K562 (cell line): Measurements from ENCODE around the gene UPF2. TPM values are rescaled to one million over a fixed set of nuclear protein-coding genes. Genes with fewer than 3 reads are reported as not detected.

Experiments
- CXXC5 ChIP-seq: fragments of 250-450 bp; sonication (Bioruptor Pico); IDR thresholded peaks from 2 replicates; pipeline ENCODE4 v1.8.0; 2022; ENCODE audit warnings: inconsistent platforms, mild to moderate bottlenecking, moderate library complexity
- ESRRA ChIP-seq: fragments of 450-650 bp; IDR thresholded peaks from 2 replicates; pipeline ENCODE4 v1.6.1; 2014; ENCODE audit warnings: low read depth, mild to moderate bottlenecking, moderate library complexity, borderline replicate concordance
- FOXA1 ChIP-seq: fragments of 450-650 bp; IDR thresholded peaks from 2 replicates; pipeline ENCODE4 v1.6.1; 2016; ENCODE audit warnings: mild to moderate bottlenecking, borderline replicate concordance
- FOXK2 ChIP-seq, 2 experiments: fragments of 450-650 bp; IDR thresholded peaks in 1 of 2; conservative IDR thresholded peaks in 1 of 2; 2 replicates each; pipeline ENCODE4 v1.6.1; 2016; ENCODE audit warnings: low read depth in 2 of 2, mild to moderate bottlenecking in 1 of 2
- FUS ChIP-seq: fragments of 200-400 bp; formaldehyde crosslinking; optimal IDR thresholded peaks from 2 replicates; pipeline ENCODE3; 2017; ENCODE audit warnings: low read depth, low read length
- GATAD2B ChIP-seq: fragments of 450-650 bp; IDR thresholded peaks from 2 replicates; pipeline ENCODE4 v1.6.1; 2017; ENCODE audit warnings: mild to moderate bottlenecking, borderline replicate concordance
- KLF6 ChIP-seq: fragments of 250-450 bp; sonication (Bioruptor Pico); IDR thresholded peaks from 2 replicates; pipeline ENCODE4 v1.4.0; 2020; ENCODE audit warnings: mild to moderate bottlenecking, moderate library complexity, borderline replicate concordance
- MAFF ChIP-seq: IDR thresholded peaks from 2 replicates; pipeline ENCODE4 v1.6.1; 2012; ENCODE audit warnings: low read length, improper control_type of control experiment
- NFE2 ChIP-seq: IDR thresholded peaks from 2 replicates; pipeline ENCODE4 v1.6.1; 2014; ENCODE audit warnings: antibody characterized with exemption, low read depth
- NFE2L1 ChIP-seq: fragments of 450-650 bp; IDR thresholded peaks from 2 replicates; pipeline ENCODE4 v1.6.1; 2016; ENCODE audit warnings: missing genetic modification characterization, low read depth, mild to moderate bottlenecking, missing compliant biosample characterization, moderate library complexity, borderline replicate concordance
- PHTF2 ChIP-seq: fragments of 250-450 bp; sonication (Bioruptor Pico); IDR thresholded peaks from 2 replicates; pipeline ENCODE4 v1.5.0; 2021; ENCODE audit warnings: mild to moderate bottlenecking
- RNF219 ChIP-seq: fragments of 250-450 bp; sonication (Bioruptor Pico); IDR thresholded peaks from 2 replicates; pipeline ENCODE4 v1.5.0; 2022; ENCODE audit warnings: mild to moderate bottlenecking
- SMAD4 ChIP-seq: fragments of 250-450 bp; sonication (Bioruptor Pico); conservative IDR thresholded peaks from 2 replicates; pipeline ENCODE4 v1.8.0; 2021; ENCODE audit warnings: inconsistent platforms, mild to moderate bottlenecking, moderate library complexity
- SREBF1 ChIP-seq: fragments of 150-350 bp; IDR thresholded peaks from 2 replicates; pipeline ENCODE4 v1.6.1; 2014; ENCODE audit warnings: antibody characterized with exemption, low read depth, low read length, borderline replicate concordance
- STAT5B ChIP-seq: fragments of 250-450 bp; sonication (Bioruptor Pico); IDR thresholded peaks from 2 replicates; pipeline ENCODE4 v1.8.0; 2021; ENCODE audit warnings: mild to moderate bottlenecking, inconsistent platforms
- ZC3H4 ChIP-seq: sonication (generic); formaldehyde crosslinking; IDR thresholded peaks from 2 replicates; pipeline ENCODE4 v1.9.0; 2021; ENCODE audit warnings: missing genetic modification reagents, borderline replicate concordance
- ZKSCAN1 ChIP-seq: fragments of 150-350 bp; IDR thresholded peaks from 2 replicates; pipeline ENCODE4 v1.6.1; 2016; ENCODE audit warnings: low read depth, low read length
- ZNF23 ChIP-seq: fragments of 250-450 bp; sonication (Bioruptor Pico); IDR thresholded peaks from 2 replicates; pipeline ENCODE4 v1.4.0; 2020; ENCODE audit warnings: mild to moderate bottlenecking
- ZNF24 ChIP-seq: fragments of 450-650 bp; IDR thresholded peaks from 2 replicates; pipeline ENCODE4 v1.6.1; 2016
- ZNF41 ChIP-seq: fragments of 250-450 bp; sonication (Bioruptor Pico); conservative IDR thresholded peaks from 2 replicates; pipeline ENCODE4 v1.4.0; 2020; ENCODE audit warnings: mild to moderate bottlenecking
- ZNF445 ChIP-seq: fragments of 250-450 bp; sonication (Bioruptor Pico); IDR thresholded peaks from 2 replicates; pipeline ENCODE4 v1.4.0; 2020; ENCODE audit warnings: low read depth, mild to moderate bottlenecking, moderate library complexity
- ZNF584 ChIP-seq: fragments of 200-800 bp; sonication (Bioruptor generic); IDR thresholded peaks from 2 replicates; pipeline ENCODE4 v1.6.1; 2016; ENCODE audit warnings: low read depth, mild to moderate bottlenecking, missing genetic modification characterization, missing compliant biosample characterization
- ZNF766 ChIP-seq: fragments of 200-800 bp; sonication (Bioruptor generic); conservative IDR thresholded peaks from 2 replicates; pipeline ENCODE4 v1.6.1; 2016; ENCODE audit warnings: missing genetic modification characterization, missing compliant biosample characterization
- ZNF830 ChIP-seq: fragments of 250-450 bp; sonication (Bioruptor Pico); IDR thresholded peaks from 2 replicates; pipeline ENCODE4 v1.5.0; 2021; ENCODE audit warnings: mild to moderate bottlenecking
- polyA plus RNA-seq, 8 experiments: library from polyadenylated mRNA; depleted of rRNA in 4 of 8; stranded (reverse) in 5 of 8; unstranded in 3 of 8; fragments of >200 nt; fragmentation: Nextera tagmentation in 2 of 8; fragmentation: Illumina TruSeq in 1 of 8; extraction: Ambion mirVana in 2 of 8; extraction: Trizol in 1 of 8; gene quantifications; 2 replicates each; pipeline versions ENCODE4 v1.2.1 to v1.2.3, GENCODE V29; 2011 to 2014; ENCODE audit warnings: inconsistent platforms in 1 of 8, missing spikeins in 1 of 8
- total RNA-seq, 7 experiments: library from RNA; depleted of rRNA in 6 of 7; stranded (reverse); fragments of >200 nt in 6 of 7; fragmentation: Illumina TruSeq in 2 of 7; extraction: Trizol in 2 of 7; gene quantifications; 2 replicates each; pipeline versions ENCODE4 v1.2.1 to v1.2.3, GENCODE V29; 2011 to 2021; ENCODE audit warnings: low replicate concordance in 1 of 7
- TF ChIP-seq, protein P1 (sequence below): fragments of 250-450 bp; sonication (Bioruptor Pico); IDR thresholded peaks from 2 replicates; pipeline ENCODE4 v1.8.0; 2022; ENCODE audit warnings: moderate library complexity, mild to moderate bottlenecking, inconsistent platforms
- TF ChIP-seq, protein P2 (sequence below): fragments of 200-800 bp; sonication (Bioruptor generic); IDR thresholded peaks from 2 replicates; pipeline ENCODE4 v1.6.1; 2017; ENCODE audit warnings: missing genetic modification characterization, missing compliant biosample characterization

UPF2 gene
- total and polyA plus RNA-seq, 9 of the 15 experiments (the other 6 are each of a cell fraction or from before 2014, with no cell fraction given): 13.9 to 37.7 (median 23.7) TPM

GRCh38 chr10:11898372-11899066 is 144.1 kb downstream of the UPF2 start (continued):
- no peak for TF ChIP-seq ZNF445 (CRISPR knock-in tag)
- no peak for TF ChIP-seq ZNF830
- peak; percentile 98 for TF ChIP-seq SMAD4 (CRISPR knock-in tag)
- TF ChIP-seq ZNF584 (CRISPR knock-in tag): peak; percentile 91
- TF ChIP-seq RNF219 (CRISPR knock-in tag): no peak
- no peak for TF ChIP-seq MAFF
- TF ChIP-seq STAT5B (CRISPR knock-in tag): no peak
- TF ChIP-seq ZC3H4 (CRISPR knock-in tag): 0 out of 2 replicates have a peak, but pooled peaks have one; percentile 11
- 0 out of 2 replicates have a peak, but pooled peaks have one; percentile 61 for TF ChIP-seq SREBF1
- TF ChIP-seq ZNF24: no peak
- TF ChIP-seq ESRRA: peak; percentile 78
- no peak for TF ChIP-seq FUS
- TF ChIP-seq ZNF23 (CRISPR knock-in tag): no peak
- TF ChIP-seq ZKSCAN1: 0 out of 2 replicates have a peak, but pooled peaks have one; percentile 24
- no peak; the same call in 1 of the 2 replicates for TF ChIP-seq GATAD2B
- TF ChIP-seq KLF6 (CRISPR knock-in tag): no peak; the same call in 1 of the 2 replicates
- no peak for TF ChIP-seq NFE2L1 (tag)
- peak; percentile 86 for TF ChIP-seq CXXC5 (CRISPR knock-in tag)
- TF ChIP-seq ZNF41 (CRISPR knock-in tag): no peak
- TF ChIP-seq FOXK2 (conservative IDR thresholded peaks at IDR 0.05 in 1 of 2, IDR thresholded peaks at IDR 0.05 in 1 of 2; ENCODE audit: low read depth in 2 of 2): peak; percentile 16 to 17; a peak in 2 of 4 replicates
- TF ChIP-seq NFE2: 0 out of 2 replicates have a peak, but pooled peaks have one; percentile 6
- TF ChIP-seq, protein P1, sequence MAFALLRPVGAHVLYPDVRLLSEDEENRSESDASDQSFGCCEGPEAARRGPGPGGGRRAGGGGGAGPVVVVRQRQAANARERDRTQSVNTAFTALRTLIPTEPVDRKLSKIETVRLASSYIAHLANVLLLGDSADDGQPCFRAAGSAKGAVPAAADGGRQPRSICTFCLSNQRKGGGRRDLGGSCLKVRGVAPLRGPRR: 0 out of 2 replicates have a peak, but pooled peaks have one; percentile 4
- no peak for TF ChIP-seq FOXA1
- TF ChIP-seq, protein P2, sequence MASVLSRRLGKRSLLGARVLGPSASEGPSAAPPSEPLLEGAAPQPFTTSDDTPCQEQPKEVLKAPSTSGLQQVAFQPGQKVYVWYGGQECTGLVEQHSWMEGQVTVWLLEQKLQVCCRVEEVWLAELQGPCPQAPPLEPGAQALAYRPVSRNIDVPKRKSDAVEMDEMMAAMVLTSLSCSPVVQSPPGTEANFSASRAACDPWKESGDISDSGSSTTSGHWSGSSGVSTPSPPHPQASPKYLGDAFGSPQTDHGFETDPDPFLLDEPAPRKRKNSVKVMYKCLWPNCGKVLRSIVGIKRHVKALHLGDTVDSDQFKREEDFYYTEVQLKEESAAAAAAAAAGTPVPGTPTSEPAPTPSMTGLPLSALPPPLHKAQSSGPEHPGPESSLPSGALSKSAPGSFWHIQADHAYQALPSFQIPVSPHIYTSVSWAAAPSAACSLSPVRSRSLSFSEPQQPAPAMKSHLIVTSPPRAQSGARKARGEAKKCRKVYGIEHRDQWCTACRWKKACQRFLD (CRISPR knock-in tag): peak; percentile 83
- peak; percentile 55; the same call in 1 of the 2 replicates for TF ChIP-seq ZNF766
- TF ChIP-seq PHTF2 (CRISPR knock-in tag): no peak
